ENCODE measurements around the gene GUF1.

The GUF1 gene

GRCh38 chr4:44713125-44713524 is 34.9 kb downstream of the GUF1 start:
- TF ChIP-seq CTCF (IDR thresholded peaks at IDR 0.05), result no peak

GRCh38 chr4:44716597-44716996 is 38.4 kb downstream of the GUF1 start:
- TF ChIP-seq CTCF (IDR thresholded peaks at IDR 0.05), result no peak

- no peak for TF ChIP-seq CTCF (IDR thresholded peaks at IDR 0.05)
Observed at GRCh38 chr4:44720371-44720770, 42.2 kb downstream of the GUF1 start.

GRCh38 chr4:44722001-44722400 is 43.8 kb downstream of the GUF1 start:
- TF ChIP-seq CTCF (IDR thresholded peaks at IDR 0.05), result no peak

GRCh38 chr4:44725166-44725565 is 46.9 kb downstream of the GUF1 start:
- no peak for TF ChIP-seq CTCF (IDR thresholded peaks at IDR 0.05)

GRCh38 chr4:44725726-44726037 is 47.5 kb downstream of the GUF1 start:
- TF ChIP-seq CTCF (IDR thresholded peaks at IDR 0.05), result no peak

GRCh38 chr4:44726038-44726871 is 48.0 kb downstream of the GUF1 start, which contains the start of gene GNPDA2:
Gene GNPDA2 (minus strand): TSS chr4:44726556. CDS start chr4:44722207, 4,349 bp downstream.
- TF ChIP-seq CTCF (IDR thresholded peaks at IDR 0.05), result peak; percentile 25; the same call in 1 of the 2 replicates

Measured in LNCAP (cell line).